NCI-H1092 (cell line): ENCODE data around the gene APPL1.

ENCODE experiments used
- DNase-seq: peaks from one replicate; lab custom pipeline; 2025; lab: John Stamatoyannopoulos, UW

APPL1 gene, protein sequence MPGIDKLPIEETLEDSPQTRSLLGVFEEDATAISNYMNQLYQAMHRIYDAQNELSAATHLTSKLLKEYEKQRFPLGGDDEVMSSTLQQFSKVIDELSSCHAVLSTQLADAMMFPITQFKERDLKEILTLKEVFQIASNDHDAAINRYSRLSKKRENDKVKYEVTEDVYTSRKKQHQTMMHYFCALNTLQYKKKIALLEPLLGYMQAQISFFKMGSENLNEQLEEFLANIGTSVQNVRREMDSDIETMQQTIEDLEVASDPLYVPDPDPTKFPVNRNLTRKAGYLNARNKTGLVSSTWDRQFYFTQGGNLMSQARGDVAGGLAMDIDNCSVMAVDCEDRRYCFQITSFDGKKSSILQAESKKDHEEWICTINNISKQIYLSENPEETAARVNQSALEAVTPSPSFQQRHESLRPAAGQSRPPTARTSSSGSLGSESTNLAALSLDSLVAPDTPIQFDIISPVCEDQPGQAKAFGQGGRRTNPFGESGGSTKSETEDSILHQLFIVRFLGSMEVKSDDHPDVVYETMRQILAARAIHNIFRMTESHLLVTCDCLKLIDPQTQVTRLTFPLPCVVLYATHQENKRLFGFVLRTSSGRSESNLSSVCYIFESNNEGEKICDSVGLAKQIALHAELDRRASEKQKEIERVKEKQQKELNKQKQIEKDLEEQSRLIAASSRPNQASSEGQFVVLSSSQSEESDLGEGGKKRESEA

DNA sequence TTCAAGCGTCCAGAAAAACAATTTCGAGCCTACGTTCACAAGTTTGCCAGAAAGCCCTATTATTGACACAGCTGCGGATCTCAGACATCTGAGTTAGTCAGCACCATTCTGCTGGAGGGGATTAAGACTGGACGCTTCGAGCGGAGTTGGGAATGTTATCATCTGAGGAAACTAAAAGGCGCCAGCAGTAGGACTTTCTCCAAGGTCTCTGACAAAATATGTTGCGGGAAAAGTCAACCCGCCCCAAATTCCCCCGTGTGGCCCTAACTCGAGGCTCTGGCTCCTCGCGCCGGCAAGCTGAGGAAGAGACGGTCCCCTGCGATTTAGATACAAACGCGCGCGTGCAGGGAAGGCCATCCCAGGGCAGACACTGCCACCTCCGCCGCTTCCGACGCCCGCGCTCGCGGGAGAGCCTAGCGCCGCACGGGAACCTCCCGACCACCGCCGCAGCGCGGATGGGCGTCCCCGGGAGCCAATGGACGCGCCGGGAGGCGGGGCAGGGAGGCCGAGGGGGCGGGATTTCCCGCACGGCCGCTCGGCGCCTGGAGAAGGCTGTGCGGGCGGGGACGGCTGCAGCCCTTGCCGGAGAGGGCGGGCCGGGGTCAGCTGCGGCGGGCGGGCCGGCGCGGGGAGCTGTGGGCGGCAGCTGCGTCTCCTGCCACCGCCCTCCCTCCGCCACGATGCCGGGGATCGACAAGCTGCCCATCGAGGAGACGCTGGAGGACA, at the start of gene APPL1:
APPL1 (plus strand) TSS at position 526 of the 726 bp plus-strand sequence; CDS start at position 681, 155 bp downstream.
- peak; percentile 85 for DNase-seq

DNA sequence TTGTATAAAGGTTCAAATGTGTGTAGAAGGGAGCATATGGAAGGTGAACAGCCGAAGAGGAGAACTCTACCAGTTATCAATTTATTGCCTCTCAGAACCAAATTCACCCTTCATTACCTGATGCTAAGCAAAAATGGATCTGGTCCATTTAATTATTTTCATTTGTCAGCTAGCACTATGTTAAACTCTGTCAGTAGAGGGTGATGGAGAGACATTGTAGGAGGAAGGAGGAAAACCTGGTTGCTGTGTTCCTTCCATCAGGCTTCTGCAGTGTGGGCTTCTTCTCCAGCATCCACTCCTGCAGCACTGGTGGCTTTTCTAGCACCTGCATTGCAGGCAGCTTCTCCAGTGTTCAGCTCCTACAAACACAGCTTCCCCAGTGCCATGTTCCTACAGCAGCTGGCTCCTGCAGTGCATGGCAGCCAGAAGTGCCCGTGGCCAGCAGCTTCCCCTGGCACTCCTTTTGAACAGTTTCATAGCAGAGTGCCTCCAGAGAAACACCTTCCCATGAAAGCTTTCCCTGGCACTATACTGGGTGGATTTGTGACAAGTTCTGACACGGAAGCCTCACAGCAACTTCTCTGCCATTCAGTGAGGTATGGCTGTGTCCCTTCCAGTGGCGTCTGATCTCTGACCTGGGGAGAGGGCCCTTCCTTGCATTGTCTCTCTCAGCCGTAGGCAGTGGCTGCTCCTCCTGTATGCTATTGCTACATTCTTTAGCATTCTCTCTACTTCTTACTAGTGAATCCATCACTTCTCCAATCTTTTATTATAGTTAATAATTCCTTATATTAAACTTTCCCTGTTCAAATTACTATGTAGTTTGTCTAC, 47.7 kb upstream of the APPL1 start:
- DNase-seq, result no peak

DNA sequence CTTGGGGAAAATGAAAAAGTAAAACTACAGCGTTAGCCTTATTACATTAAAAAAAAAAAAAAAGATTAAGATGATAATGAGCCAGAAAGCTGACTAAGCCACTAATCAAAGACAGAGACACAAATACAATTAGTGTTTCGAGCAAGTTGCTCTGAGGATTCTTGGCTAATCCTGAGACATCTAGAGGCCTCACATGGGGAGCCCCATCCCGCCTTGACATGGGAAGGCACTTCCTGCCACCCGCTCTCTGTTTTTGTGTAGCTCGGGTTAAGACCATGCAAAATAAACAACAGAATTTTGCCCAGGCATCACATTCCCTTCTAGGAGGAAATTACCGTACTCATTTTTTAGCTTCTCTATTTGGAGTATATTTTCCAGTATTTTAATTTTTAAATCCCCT, 43.0 kb upstream of the APPL1 start:
- DNase-seq, result no peak

DNA sequence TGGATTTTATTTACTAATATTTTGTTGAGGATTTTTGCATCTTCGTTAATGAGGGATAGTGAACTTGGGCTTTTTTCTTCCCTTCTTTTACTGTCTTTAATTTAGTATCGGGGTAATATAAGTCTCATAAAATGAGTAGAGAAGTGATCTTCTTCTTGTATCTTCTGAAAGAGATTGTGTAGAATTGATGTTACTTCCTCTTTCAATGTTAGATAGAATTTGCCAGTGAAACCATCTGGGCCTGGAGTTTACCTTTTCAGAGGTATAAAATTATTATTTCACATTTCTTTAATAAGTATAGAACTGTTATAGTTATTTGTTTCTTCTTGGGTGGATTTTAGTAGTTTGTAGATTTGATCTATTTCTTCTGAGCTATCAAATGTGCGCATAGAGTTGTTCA, 35.5 kb upstream of the APPL1 start:
- DNase-seq, result no peak

- no peak for DNase-seq
These were observed 32.9 kb upstream of the APPL1 start for GRCh38 chr3:57194641-57195040.

DNA sequence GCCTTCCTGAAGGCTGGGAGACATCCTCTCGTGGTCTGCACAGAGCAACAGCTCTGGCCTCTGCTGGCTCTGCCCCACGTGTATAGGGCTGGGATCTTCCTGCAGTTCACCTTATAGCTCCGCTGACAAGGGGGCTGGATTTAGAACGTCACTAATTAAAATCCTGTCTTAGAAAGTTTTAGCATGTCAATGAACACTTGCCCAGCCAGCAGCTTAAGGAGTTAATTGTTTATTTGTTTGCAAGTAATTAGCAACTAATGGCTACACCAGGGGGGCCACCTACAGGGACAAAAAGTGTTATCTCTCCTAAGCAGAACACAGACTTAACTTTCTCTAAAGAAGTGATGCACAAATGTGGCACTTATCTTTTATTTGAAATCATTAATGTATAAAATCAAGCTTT, 27.6 kb upstream of the APPL1 start, which contains the start of gene HESX1:
HESX1 (minus strand) TSS at position 84 of the 403 bp plus-strand sequence; CDS start at position 24, 60 bp downstream.
- DNase-seq, result no peak

DNA sequence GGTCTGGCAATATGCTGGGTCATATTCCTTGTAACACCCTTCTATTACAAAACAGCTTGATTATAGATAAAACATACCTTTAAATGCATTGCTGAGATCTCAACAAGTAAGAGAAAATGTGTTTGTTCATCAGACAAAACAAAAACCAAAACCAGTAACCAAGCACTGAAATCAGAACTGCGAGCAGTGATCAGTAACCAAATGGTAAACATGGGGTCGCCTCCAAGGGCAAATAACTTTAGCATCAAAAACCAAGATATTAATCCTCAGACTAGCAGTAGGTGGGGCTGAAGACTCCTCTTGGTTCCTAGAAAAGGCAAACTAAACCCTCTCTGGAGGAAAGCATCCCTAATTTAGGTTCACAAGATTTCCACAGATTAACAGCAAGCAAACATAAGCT, 21.1 kb upstream of the APPL1 start:
- DNase-seq, result no peak

- DNase-seq, result no peak
These were observed 5.6 kb upstream of the APPL1 start for GRCh38 chr3:57221883-57222282.

DNA sequence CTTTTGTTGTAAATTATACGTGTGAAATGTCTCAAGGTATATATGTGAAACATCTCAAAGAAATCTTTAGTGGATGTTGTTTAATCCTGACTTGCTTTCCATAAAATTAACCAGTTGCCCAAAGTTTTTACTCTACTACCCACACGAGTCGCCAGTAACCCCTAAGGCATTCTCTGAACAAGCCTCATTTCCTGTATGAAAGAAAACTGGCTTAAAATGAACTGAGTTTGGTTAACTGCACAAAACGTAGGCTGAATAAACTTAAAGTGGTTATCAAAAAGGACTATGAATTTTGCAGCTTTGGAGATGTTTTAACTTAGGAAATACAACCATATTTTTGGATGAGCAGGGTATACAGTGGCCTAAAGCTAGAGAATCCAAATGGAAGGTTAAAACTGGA, 2.7 kb upstream of the APPL1 start:
- DNase-seq, result no peak

DNA sequence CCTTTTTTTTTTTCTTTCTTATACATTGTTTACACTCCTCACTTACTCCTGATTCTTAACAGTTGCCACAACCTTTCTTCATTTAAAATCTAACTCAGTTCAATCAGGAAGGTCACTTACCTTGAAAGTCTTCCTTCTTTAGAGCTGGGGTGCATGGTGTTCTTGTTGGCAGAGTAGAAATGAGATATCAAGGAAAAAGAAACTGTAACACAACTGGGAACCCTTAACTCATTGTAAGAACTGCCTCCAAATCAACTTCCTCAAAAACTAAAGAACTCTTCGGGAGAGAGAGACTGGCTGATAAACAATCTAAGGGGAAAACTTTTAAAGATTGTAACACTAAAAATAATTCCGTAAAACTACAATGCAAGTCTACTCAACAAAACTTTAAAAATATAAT, 1.4 kb upstream of the APPL1 start:
- no peak for DNase-seq

DNA sequence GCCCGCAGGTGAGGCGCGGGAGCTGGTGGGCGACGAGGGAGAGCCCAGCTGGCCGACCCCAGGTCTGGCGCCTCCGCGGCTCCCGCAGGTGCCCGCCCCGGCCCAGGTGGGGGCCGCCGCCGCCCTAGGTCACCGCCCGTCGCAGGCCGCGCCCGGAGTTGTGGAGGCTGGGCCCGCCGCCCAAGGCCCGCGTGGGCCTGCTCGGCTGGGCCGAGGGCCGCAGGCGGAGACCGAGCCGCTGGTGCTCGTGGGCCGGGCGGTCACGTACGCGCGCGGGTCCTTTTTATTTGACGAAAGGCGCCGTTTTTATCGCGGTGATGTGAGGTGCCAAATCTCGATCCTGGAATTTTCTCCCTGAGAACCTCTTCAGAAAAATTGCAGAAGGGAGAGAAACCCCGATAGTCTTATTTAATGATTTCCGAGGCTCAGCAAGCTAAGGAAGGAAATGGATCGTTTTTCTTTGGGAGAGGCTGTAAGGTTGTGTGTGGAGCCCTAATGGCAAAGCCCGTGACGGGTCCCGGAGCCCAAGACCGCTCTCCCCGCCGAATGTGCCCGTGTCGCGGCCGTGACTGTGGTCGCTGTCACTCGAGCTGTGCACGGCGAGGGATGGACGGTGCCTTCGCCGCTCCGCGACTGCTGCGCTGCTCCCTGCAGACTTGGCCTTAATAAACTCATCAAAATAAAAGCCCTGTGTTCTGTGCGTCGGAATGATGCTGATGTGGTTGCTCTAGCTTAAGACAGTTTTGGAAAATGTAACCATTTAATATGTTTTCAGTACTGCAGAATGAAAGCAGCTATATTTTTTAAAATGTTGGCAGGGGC, 612 bp downstream of the APPL1 start:
- no peak for DNase-seq

- DNase-seq, result no peak
These were observed 2.5 kb downstream of the APPL1 start for GRCh38 chr3:57230006-57230405.

DNA sequence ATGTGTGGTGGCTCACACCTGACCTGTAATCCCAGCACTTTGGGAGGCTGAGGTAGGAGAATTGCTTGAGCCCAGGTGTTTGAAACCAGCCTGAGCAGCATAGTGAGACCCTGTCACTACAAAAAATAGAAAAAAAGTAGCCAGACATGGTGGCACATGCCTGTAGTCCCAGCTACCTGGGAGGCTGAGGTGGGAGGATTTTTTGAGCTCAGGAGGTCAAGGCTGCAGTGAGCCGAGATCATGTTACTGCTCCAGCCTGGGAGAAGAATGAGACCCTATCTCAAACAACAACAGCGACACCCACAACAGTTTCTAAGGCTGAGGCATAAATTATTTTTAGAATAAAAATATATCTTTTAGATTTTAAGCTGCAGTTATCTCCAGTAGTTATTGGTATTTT, 6.3 kb downstream of the APPL1 start:
- DNase-seq, result no peak

DNA sequence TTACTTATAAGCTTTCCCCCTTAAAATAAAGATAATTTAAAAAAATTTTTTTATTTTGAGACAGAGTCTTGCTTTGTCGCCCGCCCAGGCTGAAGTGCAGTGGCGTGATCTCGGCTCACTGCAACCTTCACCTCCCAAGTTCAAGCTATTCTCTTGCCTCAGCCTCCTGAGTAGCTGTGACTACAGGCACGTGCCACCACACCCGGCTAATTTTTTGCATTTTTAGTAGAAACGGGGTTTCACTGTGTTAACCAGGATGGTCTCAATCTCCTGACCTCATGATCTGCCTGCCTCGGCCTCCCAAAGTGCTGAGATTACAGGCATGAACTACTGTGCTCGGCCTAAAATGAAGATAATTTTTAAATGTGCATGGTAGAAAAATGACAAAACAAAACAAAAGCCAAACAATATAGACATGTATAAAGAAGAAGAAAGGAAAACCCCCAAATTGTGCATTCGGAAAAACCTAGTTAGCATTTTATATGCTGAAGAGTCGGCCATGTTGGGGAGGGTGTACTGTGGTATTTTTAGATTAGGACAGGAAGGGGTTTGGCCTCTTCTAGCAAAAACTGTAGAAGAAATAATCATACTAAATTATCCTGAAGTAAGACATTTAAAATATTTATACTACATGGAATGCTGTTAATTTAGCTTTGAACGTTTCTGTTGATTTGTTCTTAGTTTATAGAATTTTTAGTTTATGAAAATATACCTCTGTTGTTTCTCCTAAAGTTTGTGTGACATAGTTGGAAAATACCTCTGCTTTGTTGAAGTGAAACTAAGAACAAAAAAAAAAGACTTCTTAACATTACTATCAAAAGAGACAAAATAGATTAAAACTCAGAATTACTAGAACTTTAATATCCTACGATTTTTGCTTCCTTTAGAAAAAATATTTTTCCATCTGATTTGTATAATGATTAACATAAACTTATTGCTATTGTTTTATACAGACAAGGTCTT, 7.4 kb downstream of the APPL1 start:
- DNase-seq, result no peak

DNA sequence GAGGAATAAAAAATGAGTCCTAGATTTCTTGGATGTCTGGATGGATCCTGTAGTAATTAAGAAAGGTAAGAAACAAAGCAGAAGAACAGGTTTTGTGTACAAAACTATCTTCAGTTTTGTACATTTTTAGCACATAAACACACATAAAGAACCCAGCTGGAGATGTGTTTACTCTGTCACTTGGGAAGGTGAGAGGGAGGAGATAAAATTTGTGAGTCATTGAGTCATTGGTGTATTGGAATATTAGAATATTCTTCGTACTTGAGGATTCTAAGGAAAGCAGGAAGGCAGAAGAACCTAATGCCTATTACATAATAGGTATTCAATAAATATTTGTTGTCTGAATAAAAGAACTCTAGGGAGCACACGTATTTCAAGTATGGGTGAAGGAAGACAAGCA, 17.4 kb downstream of the APPL1 start:
- no peak for DNase-seq

- DNase-seq, result no peak
These were observed 24.9 kb downstream of the APPL1 start for GRCh38 chr3:57252404-57252803.

DNA sequence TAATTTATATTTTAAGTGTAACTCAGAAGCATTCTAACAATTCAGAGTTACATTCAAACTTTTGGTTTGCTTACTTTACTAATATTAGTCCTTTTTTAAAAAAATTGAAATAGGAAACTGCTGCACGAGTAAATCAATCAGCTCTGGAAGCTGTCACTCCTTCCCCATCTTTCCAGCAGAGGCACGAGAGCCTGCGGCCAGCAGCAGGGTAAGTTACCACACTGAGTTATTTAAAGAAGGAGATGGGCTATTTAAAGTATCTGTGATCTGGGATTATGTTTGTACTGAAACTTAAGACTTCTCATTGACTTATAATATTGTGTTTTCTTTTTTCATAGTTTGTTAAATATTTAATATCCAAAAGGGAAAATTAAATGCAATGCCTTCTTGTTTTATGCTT, 29.3 kb downstream of the APPL1 start:
- DNase-seq, result no peak

DNA sequence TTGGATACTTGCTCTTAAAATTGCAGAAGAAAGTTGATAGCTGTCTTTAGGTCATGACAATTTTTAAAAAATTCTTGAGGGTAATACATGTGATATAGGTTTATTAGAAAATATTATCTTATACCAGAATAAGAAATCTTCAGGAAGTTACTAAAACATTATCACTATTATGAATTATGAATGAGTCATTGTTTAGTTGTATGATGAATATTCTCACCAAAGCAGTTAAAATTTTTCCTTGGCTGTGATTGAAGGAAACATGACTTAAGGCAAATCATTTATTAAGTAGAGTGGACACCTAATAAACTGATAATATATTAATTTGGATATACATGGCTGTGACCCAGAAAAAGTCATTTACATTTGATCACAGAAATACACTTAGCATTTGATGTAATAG, 30.1 kb downstream of the APPL1 start:
- DNase-seq, result no peak

DNA sequence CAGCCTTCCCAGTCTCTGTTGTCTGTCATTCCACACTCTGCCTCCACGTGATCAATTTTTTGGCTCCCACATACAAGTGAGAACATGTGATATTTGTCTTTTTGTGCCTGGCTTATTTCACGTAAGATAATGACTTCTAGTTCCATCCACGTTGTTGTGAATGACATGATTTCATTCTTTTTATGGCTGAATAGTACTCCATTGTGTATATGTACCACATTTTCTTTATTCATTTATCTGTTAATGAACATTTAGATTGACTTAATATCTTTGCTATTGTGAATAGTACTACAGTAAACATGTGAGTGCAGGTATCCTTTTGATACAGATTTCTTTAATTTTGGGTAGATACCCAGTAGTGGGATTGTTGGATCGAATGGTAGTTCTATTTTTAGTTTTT, 33.6 kb downstream of the APPL1 start:
- no peak for DNase-seq

GRCh38 chr3:57261929-57262328, 34.4 kb downstream of the APPL1 start:
- no peak for DNase-seq
